Natural killer cell treated with Interleukin-12 subunit alpha and Interleukin-12 subunit beta and Interleukin-15 and Interleukin-18, amount 100 ng/mL, for 72 hours (primary cell): ENCODE results near the gene GRB2. TPM values are rescaled to one million over a fixed set of nuclear protein-coding genes. Genes with fewer than 3 reads are reported as not detected.
A peak's percentile ranks its signal among the peaks of the same experiment; 100 is the strongest.
"Not testable (repeated sequence)": the region's sequence is repeated elsewhere in the genome, so short reads cannot be mapped to it uniquely, and the experiment has no call there.

Source experiments
- ATAC-seq, 2 donors: fragments of 150-1000 bp; cut with Tn5 transposase in 1 of 2; sonication (Bioruptor Pico), chemical (Tn5 transposase) in 1 of 2; 2 replicates each; pipeline ENCODE4 v1.10.0; 2021
- DNase-seq: peaks from one replicate; pipeline ENCODE4 v3.0.0; 2022; ENCODE audit warnings: low spot score
- H3K27ac Mint-ChIP-seq, 2 donors: 1 replicate in 1 of 2; 2 replicates in 1 of 2; pipeline ENCODE4 v1.8.0; 2022; ENCODE audit warnings: mixed read lengths in 2 of 2, mild to moderate bottlenecking in 1 of 2, moderate library complexity in 1 of 2
- H3K27me3 Mint-ChIP-seq, 2 donors: 1 replicate in 1 of 2; 2 replicates in 1 of 2; pipeline ENCODE4 v1.8.0; 2022; ENCODE audit warnings: mixed read lengths in 2 of 2
- H3K36me3 Mint-ChIP-seq: one replicate; pipeline ENCODE4 v1.8.0; 2022; ENCODE audit warnings: mixed read lengths
- H3K4me1 Mint-ChIP-seq, 2 donors: 1 replicate in 1 of 2; 2 replicates in 1 of 2; pipeline ENCODE4 v1.8.0; 2022; ENCODE audit warnings: low read depth in 2 of 2, mixed read lengths in 2 of 2, mild to moderate bottlenecking in 1 of 2
- H3K4me3 Mint-ChIP-seq: one replicate; pipeline ENCODE4 v1.8.0; 2022; ENCODE audit warnings: mixed read lengths
- H3K9me3 Mint-ChIP-seq: 2 replicates; pipeline ENCODE4 v1.8.0; 2022; ENCODE audit warnings: mixed read lengths
- total RNA-seq, 2 donors: library from RNA; stranded (reverse); gene quantifications; one replicate each; pipeline ENCODE4 v1.2.3, GENCODE V29; 2022

The GRB2 gene
- total RNA-seq, 2 donors from 2014 or later, result 198 to 235 TPM

DNA sequence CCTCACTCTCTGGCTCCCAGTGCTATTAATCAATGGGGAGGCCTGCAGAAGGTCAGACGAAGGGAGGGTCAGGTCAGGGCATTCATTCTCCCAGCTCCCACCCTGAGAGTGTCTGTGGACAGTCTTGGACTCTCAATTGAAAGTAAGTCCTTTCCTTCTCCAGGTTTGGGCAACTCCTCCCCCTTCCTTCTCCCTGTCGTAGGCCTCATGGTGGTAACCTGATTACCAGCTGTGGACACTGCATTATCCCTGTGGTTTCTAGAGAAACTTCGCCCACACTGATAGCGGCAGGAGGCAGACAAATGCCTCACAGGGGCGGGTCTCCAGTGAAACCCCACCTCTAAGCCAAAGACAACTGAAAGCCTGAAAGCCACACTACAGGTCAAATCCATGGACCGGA lies 58.6 kb downstream of the GRB2 start:
- Mint-ChIP-seq H3K27me3 (no peaks in the 10 kb centered on the region), H3K36me3 (no peaks in the 10 kb centered on the region), H3K4me1 (peaks cover 64 to 69% of the 10 kb centered on the region in 2 donors), H3K4me3 (peak overlapping the region; percentile 78), H3K9me3 (no peaks in the 10 kb centered on the region), H3K27ac (peak overlapping the region; percentile 52 to 71)
- ATAC-seq, result peak; percentile 16 to 47
- DNase-seq, result no peak

GRCh38 chr17:75346368-75346767 lies 59.1 kb downstream of the GRB2 start:
- peak overlapping the region; percentile 71 to 91 for H3K27ac Mint-ChIP-seq
- H3K4me1 Mint-ChIP-seq, result peaks cover 68 to 71% of the 10 kb centered on the region in 2 donors
- H3K4me3 Mint-ChIP-seq, result peak overlapping the region; percentile 78
- ATAC-seq, DNase-seq, H3K9me3 Mint-ChIP-seq, H3K36me3 Mint-ChIP-seq, H3K27me3 Mint-ChIP-seq: not testable (repeated sequence)

DNA sequence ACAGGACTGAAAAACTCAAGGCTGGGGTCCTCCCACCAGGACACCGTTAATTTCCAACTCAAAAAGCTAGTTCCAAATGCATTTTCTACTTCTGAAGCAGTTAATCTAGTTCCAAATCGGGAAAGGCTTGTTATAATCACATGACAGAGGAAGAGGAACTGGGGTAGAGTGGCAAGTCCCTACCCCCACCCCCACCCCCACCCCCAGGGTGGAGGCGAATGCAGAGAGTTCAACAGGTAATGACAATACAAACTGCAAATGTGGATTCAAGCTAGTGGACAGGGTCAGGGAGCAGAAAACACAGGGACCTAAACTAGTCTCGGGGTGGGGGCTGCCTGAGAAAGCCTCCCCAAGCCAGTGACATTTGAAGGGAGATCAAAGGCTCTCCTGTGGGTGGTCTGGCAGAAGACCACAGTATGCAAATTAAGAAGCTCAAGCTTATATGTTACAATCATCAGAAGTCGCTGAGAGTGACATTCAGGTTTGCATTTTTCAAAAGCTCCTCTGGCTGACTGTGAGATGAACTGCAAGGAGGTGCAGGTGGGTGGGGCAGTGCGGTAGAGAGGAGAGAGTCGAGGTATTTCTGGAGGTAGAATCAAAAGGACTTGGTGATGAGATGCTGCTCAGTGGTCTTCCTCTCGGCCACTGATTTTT lies 59.8 kb downstream of the GRB2 start:
- peak overlapping the region; percentile 78 for H3K4me3 Mint-ChIP-seq

GRCh38 chr17:75344666-75345065 lies 60.8 kb downstream of the GRB2 start:
- peaks cover 4% of the 10 kb centered on the region for H3K36me3 Mint-ChIP-seq
- no peaks in the 10 kb centered on the region for H3K27me3 Mint-ChIP-seq
- no peak for ATAC-seq
- peak overlapping the region; percentile 71 to 85 for H3K27ac Mint-ChIP-seq
- no peaks in the 10 kb centered on the region for H3K9me3 Mint-ChIP-seq
- peak overlapping the region; percentile 65 for H3K4me3 Mint-ChIP-seq
- no peak for DNase-seq
- peaks cover 66 to 68% of the 10 kb centered on the region in 2 donors for H3K4me1 Mint-ChIP-seq

More for the DNA sequence above, 59.8 kb downstream of the GRB2 start:
- Mint-ChIP-seq H3K9me3 (no peaks in the 10 kb centered on the region), H3K27ac (peak overlapping the region; percentile 71 to 91), H3K27me3 (no peaks in the 10 kb centered on the region), H3K36me3 (no peaks in the 10 kb centered on the region), H3K4me1 (peaks cover 66 to 67% of the 10 kb centered on the region in 2 donors)
- ATAC-seq, result peak; percentile 54 to 61
- no peak for DNase-seq

- Mint-ChIP-seq H3K36me3 (peaks cover 4% of the 10 kb centered on the region), H3K27me3 (no peaks in the 10 kb centered on the region), H3K27ac (peak overlapping the region; percentile 64 to 85), H3K4me1 (peaks cover 68 to 69% of the 10 kb centered on the region in 2 donors), H3K4me3 (no peak overlapping the region), H3K9me3 (no peaks in the 10 kb centered on the region)
- DNase-seq, result no peak
- ATAC-seq, result no peak
Measured at GRCh38 chr17:75342996-75343395, 62.5 kb downstream of the GRB2 start.

- peak overlapping the region in 1 of 2 donors; percentile 85 for H3K27ac Mint-ChIP-seq
- no peaks in the 10 kb centered on the region for H3K9me3 Mint-ChIP-seq
- no peaks in the 10 kb centered on the region for H3K27me3 Mint-ChIP-seq
- H3K4me1 Mint-ChIP-seq, result peaks cover 59 to 61% of the 10 kb centered on the region in 2 donors
- peak overlapping the region; percentile 1 for H3K4me3 Mint-ChIP-seq
- DNase-seq, result no peak
- ATAC-seq, result no peak
- H3K36me3 Mint-ChIP-seq, result peaks cover 4% of the 10 kb centered on the region
Measured at GRCh38 chr17:75341784-75342486, 63.5 kb downstream of the GRB2 start.

DNA sequence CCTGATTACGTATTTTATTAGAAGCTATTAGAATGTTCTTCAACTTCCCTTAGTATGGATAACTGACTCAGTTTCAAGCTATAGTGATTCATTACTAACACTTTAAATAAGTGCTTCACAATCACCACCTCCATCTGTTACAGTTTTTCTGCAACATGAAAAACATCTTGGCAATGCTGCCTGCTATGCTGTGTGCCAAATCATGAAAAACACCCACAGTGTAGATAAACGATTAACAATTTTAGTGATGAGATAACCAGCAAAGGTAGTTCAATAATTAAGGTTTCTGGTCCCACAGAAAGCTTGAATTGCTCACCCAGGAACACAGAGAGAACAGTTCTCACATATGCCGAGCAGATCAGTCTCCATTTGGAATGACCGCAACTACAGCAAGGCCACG lies 64.8 kb downstream of the GRB2 start:
- Mint-ChIP-seq H3K27me3 (no peaks in the 10 kb centered on the region), H3K36me3 (peaks cover 4% of the 10 kb centered on the region), H3K9me3 (no peaks in the 10 kb centered on the region), H3K4me1 (peaks cover 50 to 53% of the 10 kb centered on the region in 2 donors), H3K27ac (peak overlapping the region; percentile 85 to 91), H3K4me3 (peak overlapping the region; percentile 83)
- ATAC-seq (no peak), DNase-seq (no peak)

GRCh38 chr17:75339971-75340370 lies 65.5 kb downstream of the GRB2 start:
- DNase-seq (no peak), ATAC-seq (no peak)
- peak overlapping the region; percentile 85 to 91 for H3K27ac Mint-ChIP-seq
- no peaks in the 10 kb centered on the region for H3K9me3 Mint-ChIP-seq
- H3K27me3 Mint-ChIP-seq, result no peaks in the 10 kb centered on the region
- peak overlapping the region; percentile 83 for H3K4me3 Mint-ChIP-seq
- peaks cover 50 to 52% of the 10 kb centered on the region in 2 donors for H3K4me1 Mint-ChIP-seq
- H3K36me3 Mint-ChIP-seq, result peaks cover 4% of the 10 kb centered on the region

- Mint-ChIP-seq H3K27me3 (no peaks in the 10 kb centered on the region), H3K4me1 (peaks cover 50% of the 10 kb centered on the region in 2 donors), H3K27ac (peak overlapping the region; percentile 85 to 91), H3K36me3 (peaks cover 4% of the 10 kb centered on the region), H3K9me3 (no peaks in the 10 kb centered on the region), H3K4me3 (peak overlapping the region; percentile 83)
- DNase-seq (no peak), ATAC-seq (peak; percentile 51 to 61)
Measured at GRCh38 chr17:75338335-75338734, 67.1 kb downstream of the GRB2 start.

DNA sequence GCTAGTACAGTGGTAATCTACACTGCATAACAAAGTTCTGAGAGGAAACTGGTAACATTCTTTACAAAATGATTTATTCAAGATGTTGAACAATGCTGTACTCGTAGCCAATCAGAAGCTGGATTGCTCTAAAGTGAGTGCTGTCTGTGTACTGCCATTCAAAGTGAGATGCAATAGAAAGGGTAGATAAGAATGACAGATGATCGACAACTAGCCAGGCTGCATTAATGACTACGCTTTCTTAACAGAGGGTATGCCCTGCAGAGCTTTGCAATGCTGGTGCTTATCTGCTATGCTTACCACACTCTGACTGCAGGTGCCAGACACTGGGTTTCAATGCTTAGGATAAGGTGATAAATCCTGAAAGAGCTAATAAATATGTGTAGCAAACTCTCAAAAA lies 70.2 kb downstream of the GRB2 start:
- H3K4me1 Mint-ChIP-seq, result peaks cover 35 to 36% of the 10 kb centered on the region in 2 donors
- H3K36me3 Mint-ChIP-seq, result peaks cover 4% of the 10 kb centered on the region
- DNase-seq (no peak), ATAC-seq (no peak)
- no peak overlapping the region for H3K27ac Mint-ChIP-seq
- no peak overlapping the region for H3K4me3 Mint-ChIP-seq
- no peaks in the 10 kb centered on the region for H3K27me3 Mint-ChIP-seq
- H3K9me3 Mint-ChIP-seq, result no peaks in the 10 kb centered on the region

DNA sequence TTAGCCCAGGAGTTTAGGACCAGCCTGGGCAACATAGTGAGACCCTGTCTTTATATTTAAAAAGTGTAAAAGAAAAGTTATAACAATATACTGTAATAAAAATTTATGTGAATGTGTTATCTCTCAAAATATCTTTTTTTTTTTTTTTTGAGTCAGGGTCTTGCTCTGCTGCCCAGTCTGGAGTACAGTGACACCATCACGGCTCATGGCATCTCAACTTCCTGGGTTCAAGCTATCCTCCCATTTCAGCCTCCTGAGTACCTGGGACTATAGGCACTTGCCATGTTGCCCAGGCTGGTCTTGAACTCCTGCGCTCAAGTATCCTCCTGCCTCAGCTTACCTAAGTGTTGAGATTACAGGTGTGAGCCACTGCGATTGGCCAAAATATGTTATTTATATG lies 70.8 kb downstream of the GRB2 start:
- Mint-ChIP-seq H3K36me3 (no peaks in the 10 kb centered on the region), H3K27me3 (no peaks in the 10 kb centered on the region), H3K4me1 (peaks cover 31 to 32% of the 10 kb centered on the region in 2 donors), H3K27ac (no peak overlapping the region), H3K4me3 (no peak overlapping the region), H3K9me3 (no peaks in the 10 kb centered on the region)
- no peak for ATAC-seq
- no peak for DNase-seq

GRCh38 chr17:75331671-75332070 lies 73.8 kb downstream of the GRB2 start:
- no peaks in the 10 kb centered on the region for H3K36me3 Mint-ChIP-seq
- no peak overlapping the region for H3K4me3 Mint-ChIP-seq
- H3K27me3 Mint-ChIP-seq, result no peaks in the 10 kb centered on the region
- H3K4me1 Mint-ChIP-seq, result peaks cover 25 to 28% of the 10 kb centered on the region in 2 donors
- DNase-seq (no peak), ATAC-seq (no peak)
- H3K9me3 Mint-ChIP-seq, result no peaks in the 10 kb centered on the region
- H3K27ac Mint-ChIP-seq, result peak overlapping the region in 1 of 2 donors; percentile 33

GRCh38 chr17:75327757-75328156 lies 77.7 kb downstream of the GRB2 start:
- Mint-ChIP-seq H3K4me3 (no peak overlapping the region), H3K27ac (peak overlapping the region; percentile 61 to 64), H3K36me3 (no peaks in the 10 kb centered on the region), H3K27me3 (no peaks in the 10 kb centered on the region), H3K9me3 (no peaks in the 10 kb centered on the region), H3K4me1 (peaks cover 25 to 27% of the 10 kb centered on the region in 2 donors)
- ATAC-seq (no peak), DNase-seq (peak; percentile 1)

- DNase-seq, result peak; percentile 57
- Mint-ChIP-seq H3K27ac (peak overlapping the region; percentile 66 to 76), H3K4me3 (no peak overlapping the region), H3K9me3 (no peaks in the 10 kb centered on the region), H3K4me1 (peaks cover 24 to 27% of the 10 kb centered on the region in 2 donors), H3K36me3 (no peaks in the 10 kb centered on the region), H3K27me3 (no peaks in the 10 kb centered on the region)
- peak; percentile 40 to 43 for ATAC-seq
Measured at GRCh38 chr17:75326226-75326848, 79.1 kb downstream of the GRB2 start.
